ENCODE data around the gene PTGIS. TPM values are rescaled to one million over a fixed set of nuclear protein-coding genes. Genes with fewer than 3 reads are reported as not detected.

The PTGIS gene
- total and polyA plus RNA-seq, 10 donors = 0.15 to 1.6 (median 0.92) TPM

DNA sequence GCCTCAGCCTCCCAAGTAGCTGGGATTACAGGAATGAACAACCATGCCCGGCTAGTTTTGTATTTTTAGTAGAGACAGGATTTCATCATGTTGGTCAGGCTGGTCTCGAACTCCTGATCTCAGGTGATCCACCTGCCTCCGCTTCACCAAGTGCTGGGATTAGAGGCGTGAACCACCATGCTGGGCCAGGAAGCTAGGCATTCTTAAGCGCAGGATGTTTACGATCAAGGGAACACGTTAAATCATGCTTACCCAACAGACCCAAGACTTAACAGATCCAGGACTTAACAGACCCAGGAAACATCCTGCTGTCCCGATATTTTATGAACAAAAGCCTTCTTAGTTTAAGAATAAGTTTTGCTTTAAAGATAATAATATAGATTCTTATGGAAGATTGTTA lies 9.1 kb downstream of the PTGIS start:
- TF ChIP-seq, protein P1, sequence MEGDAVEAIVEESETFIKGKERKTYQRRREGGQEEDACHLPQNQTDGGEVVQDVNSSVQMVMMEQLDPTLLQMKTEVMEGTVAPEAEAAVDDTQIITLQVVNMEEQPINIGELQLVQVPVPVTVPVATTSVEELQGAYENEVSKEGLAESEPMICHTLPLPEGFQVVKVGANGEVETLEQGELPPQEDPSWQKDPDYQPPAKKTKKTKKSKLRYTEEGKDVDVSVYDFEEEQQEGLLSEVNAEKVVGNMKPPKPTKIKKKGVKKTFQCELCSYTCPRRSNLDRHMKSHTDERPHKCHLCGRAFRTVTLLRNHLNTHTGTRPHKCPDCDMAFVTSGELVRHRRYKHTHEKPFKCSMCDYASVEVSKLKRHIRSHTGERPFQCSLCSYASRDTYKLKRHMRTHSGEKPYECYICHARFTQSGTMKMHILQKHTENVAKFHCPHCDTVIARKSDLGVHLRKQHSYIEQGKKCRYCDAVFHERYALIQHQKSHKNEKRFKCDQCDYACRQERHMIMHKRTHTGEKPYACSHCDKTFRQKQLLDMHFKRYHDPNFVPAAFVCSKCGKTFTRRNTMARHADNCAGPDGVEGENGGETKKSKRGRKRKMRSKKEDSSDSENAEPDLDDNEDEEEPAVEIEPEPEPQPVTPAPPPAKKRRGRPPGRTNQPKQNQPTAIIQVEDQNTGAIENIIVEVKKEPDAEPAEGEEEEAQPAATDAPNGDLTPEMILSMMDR (IDR thresholded peaks at IDR 0.05 in 8 of 11, conservative IDR thresholded peaks at IDR 0.05 in 3 of 11) = no peak
- TF ChIP-seq POLR2A (IDR thresholded peaks at IDR 0.05) (no peak), POLR2AphosphoS5 (IDR thresholded peaks at IDR 0.05) (no peak)
- DNase-seq = no peak
- Histone ChIP-seq H3K9me3 (peaks cover 0 to 14% (median 2%) of the 10 kb centered on the region in 8 donors), H3K36me3 (no peaks in the 10 kb centered on the region), H3K27ac (no peak overlapping the region), H3K4me1 (peaks cover 0 to 11% (median 3%) of the 10 kb centered on the region in 6 donors), H3K4me3 (no peak overlapping the region), H3K27me3 (replicated peaks in 1 of 7) (peaks cover 0 to 60% (median 3%) of the 10 kb centered on the region in 7 donors)
- 64 to 74% (median 72%) methylated on average over 8 of the region's 8 CpGs for WGBS, 5 donors
- intact Hi-C loops (cut with DNase I; ENCODE audit: low total_unique reads) = no loop called here

DNA sequence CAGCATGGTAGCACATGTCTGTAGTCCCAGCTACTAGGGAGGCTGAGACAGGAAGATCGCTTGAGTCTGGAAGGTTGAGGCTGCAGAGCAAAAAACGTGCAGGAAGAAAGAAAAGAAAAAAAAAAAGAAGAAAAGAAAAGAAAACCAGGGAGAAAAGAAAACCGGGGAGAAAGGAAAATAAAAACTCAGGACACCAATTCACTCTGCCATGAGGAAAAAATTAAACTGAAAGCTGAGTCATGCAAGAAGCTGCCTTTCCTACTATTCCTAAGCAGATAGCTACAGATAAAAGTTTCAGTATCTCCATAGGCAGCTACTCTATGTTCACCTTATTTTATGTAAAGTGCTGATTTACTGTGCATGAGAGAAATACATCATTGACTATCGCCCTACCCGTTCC lies 10.5 kb downstream of the PTGIS start:
- Histone ChIP-seq H3K36me3 (no peaks in the 10 kb centered on the region), H3K27ac (no peak overlapping the region), H3K4me3 (no peak overlapping the region), H3K4me1 (peaks cover 0 to 6% (median 3%) of the 10 kb centered on the region in 6 donors), H3K27me3 (replicated peaks in 1 of 7) (peaks cover 0 to 55% (median 3%) of the 10 kb centered on the region in 7 donors), H3K9me3 (peaks cover 0 to 14% (median 2%) of the 10 kb centered on the region in 8 donors)
- intact Hi-C loops (cut with DNase I; ENCODE audit: low total_unique reads) = no loop called here
- TF ChIP-seq, protein P1 (IDR thresholded peaks at IDR 0.05 in 8 of 11, conservative IDR thresholded peaks at IDR 0.05 in 3 of 11) = no peak
- TF ChIP-seq POLR2AphosphoS5 (IDR thresholded peaks at IDR 0.05) (no peak), POLR2A (IDR thresholded peaks at IDR 0.05) (no peak)
- 74 to 85% (median 77%) methylated on average over 5 of the region's 5 CpGs for WGBS, 5 donors
- DNase-seq = no peak

DNA sequence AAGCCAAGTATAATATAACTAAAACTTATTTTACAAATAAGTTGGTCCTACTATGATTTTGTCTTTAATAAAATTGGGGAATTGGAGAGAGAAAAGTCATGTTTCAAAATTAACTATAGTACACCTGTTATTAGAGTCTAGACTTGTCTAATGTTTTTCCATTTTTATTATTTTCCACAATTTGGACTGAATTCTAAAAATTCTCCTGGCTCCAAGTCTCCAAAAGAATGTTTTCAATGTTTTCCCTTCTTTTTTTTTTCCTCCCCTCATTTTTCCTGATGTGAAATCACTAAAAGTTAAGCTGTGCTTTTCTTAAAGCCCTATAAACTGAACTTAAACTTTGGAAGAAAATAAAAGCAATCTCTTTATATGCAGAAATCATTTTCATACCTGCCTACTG lies 11.3 kb downstream of the PTGIS start:
- Histone ChIP-seq H3K36me3 (no peaks in the 10 kb centered on the region), H3K27me3 (replicated peaks in 1 of 7) (peaks cover 0 to 51% (median 0%) of the 10 kb centered on the region in 7 donors), H3K4me1 (no peaks in the 10 kb centered on the region), H3K27ac (no peak overlapping the region), H3K4me3 (no peak overlapping the region), H3K9me3 (peaks cover 0 to 14% (median 2%) of the 10 kb centered on the region in 8 donors)
- intact Hi-C loops (cut with DNase I; ENCODE audit: low total_unique reads) = no loop called here
- TF ChIP-seq POLR2AphosphoS5 (IDR thresholded peaks at IDR 0.05) (no peak), POLR2A (IDR thresholded peaks at IDR 0.05) (no peak)
- TF ChIP-seq, protein P1 (IDR thresholded peaks at IDR 0.05 in 8 of 11, conservative IDR thresholded peaks at IDR 0.05 in 3 of 11) = no peak
- no peak for DNase-seq

DNA sequence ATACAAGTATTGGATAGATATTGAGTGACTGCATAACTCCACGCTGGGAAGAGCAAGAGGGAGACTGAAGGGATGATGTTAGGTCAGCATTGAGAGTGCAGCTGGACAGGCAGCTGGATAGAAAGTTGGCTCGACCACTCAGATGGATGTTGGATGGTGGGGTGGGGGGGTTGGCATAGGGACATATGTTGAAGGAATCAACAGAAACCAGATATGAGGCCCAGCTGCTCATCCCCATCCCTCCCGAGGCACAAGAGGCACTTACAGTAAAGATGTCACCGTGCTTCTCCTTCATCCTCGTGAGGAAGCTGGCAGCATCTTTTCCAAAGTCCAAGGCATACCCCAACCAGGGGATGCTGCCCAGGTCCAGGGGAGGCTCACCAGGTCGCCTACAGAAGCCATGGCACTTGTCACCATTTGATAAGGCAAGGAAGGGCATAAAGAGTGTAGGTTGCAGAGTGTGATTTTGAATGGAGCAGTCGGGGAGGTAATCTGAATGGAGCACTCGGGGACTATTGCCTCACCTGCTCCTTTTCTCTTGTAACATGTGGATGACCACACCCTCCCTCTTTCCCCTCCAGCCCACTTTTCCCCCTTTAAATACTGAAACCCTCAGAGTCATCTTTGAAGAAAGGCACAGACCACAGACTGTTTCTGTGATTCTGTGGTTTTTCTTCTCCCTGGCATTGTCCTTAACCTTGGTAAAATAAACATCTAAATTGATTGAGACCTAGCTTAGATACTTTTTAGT lies 18.0 kb downstream of the PTGIS start:
- Histone ChIP-seq H3K4me3 (no peak overlapping the region), H3K27ac (no peak overlapping the region), H3K27me3 (replicated peaks in 1 of 7) (peaks cover 0 to 24% (median 0%) of the 10 kb centered on the region in 7 donors), H3K4me1 (no peaks in the 10 kb centered on the region), H3K36me3 (no peaks in the 10 kb centered on the region), H3K9me3 (peaks cover 0 to 14% (median 10%) of the 10 kb centered on the region in 8 donors)
- TF ChIP-seq, protein P1 (IDR thresholded peaks at IDR 0.05 in 8 of 11, conservative IDR thresholded peaks at IDR 0.05 in 3 of 11) = no peak
- TF ChIP-seq POLR2AphosphoS5 (IDR thresholded peaks at IDR 0.05) = no peak
- TF ChIP-seq POLR2A (IDR thresholded peaks at IDR 0.05) = no peak
- DNase-seq = no peak
- 78 to 85% (median 82%) methylated on average over 8 of the region's 8 CpGs for whole genome bisulfite sequencing, 5 donors
- intact Hi-C loops (cut with DNase I; ENCODE audit: low total_unique reads) = no loop called here
